GM12878 (cell line): ENCODE results near the gene C16orf74. TPM values are rescaled to one million over a fixed set of nuclear protein-coding genes. Genes with fewer than 3 reads are reported as not detected.

Source experiments
- EED ChIP-seq: sonication (generic); IDR thresholded peaks from 2 replicates; pipeline ENCODE4 v1.6.1; 2016; ENCODE audit warnings: antibody characterized with exemption, low read depth
- HCFC1 ChIP-seq: fragments of 150-350 bp; IDR thresholded peaks from 2 replicates; pipeline ENCODE4 v1.6.1; 2014; ENCODE audit warnings: low read length
- MYB ChIP-seq: fragments of 150-350 bp; IDR thresholded peaks from 2 replicates; pipeline ENCODE4 v1.6.1; 2014; ENCODE audit warnings: mild to moderate bottlenecking, low read depth, low read length, borderline replicate concordance
- PAX5 ChIP-seq: IDR thresholded peaks from 2 replicates; pipeline ENCODE4 v1.6.1; 2011; ENCODE audit warnings: low read depth, low read length, borderline replicate concordance
- PML ChIP-seq: IDR thresholded peaks from 2 replicates; pipeline ENCODE4 v1.6.1; 2012; ENCODE audit warnings: low read length, inconsistent platforms
- RAD21 ChIP-seq: IDR thresholded peaks from 2 replicates; pipeline ENCODE4 v1.6.1; 2011; ENCODE audit warnings: mild to moderate bottlenecking, low read depth, low read length, moderate library complexity; ENCODE audit not compliant: insufficient read depth
- RCOR1 ChIP-seq: conservative IDR thresholded peaks from 2 replicates; pipeline ENCODE4 v1.6.1; 2012; ENCODE audit warnings: low read depth, low read length, improper control_type of control experiment
- SIN3A ChIP-seq: IDR thresholded peaks from 2 replicates; pipeline ENCODE4 v1.6.1; 2012; ENCODE audit warnings: low read depth, low read length, improper control_type of control experiment
- SMAD5 ChIP-seq: IDR thresholded peaks from 2 replicates; pipeline ENCODE4 v1.6.1; 2016; ENCODE audit warnings: antibody characterized with exemption, low read depth
- SMC3 ChIP-seq: IDR thresholded peaks from 2 replicates; pipeline ENCODE4 v1.6.1; 2011; ENCODE audit warnings: low read length, improper control_type of control experiment, borderline replicate concordance
- TCF12 ChIP-seq: IDR thresholded peaks from 2 replicates; pipeline ENCODE4 v1.6.1; 2011; ENCODE audit warnings: low read depth, mild to moderate bottlenecking, low read length
- ZSCAN29 ChIP-seq: fragments of 450-650 bp; IDR thresholded peaks from 2 replicates; pipeline ENCODE4 v1.6.1; 2017; ENCODE audit warnings: mild to moderate bottlenecking, moderate library complexity
- polyA plus RNA-seq, 11 experiments: library from polyadenylated mRNA; depleted of rRNA in 4 of 11; unstranded in 6 of 11; stranded (reverse) in 5 of 11; fragments of >200 nt; fragmentation: Nextera tagmentation in 4 of 11; fragmentation: Illumina TruSeq in 1 of 11; extraction: Ambion mirVana in 4 of 11; extraction: Trizol in 1 of 11; gene quantifications; 1 replicate in 1 of 11; 2 replicates in 10 of 11; pipeline versions ENCODE4 v1.2.1 to v1.2.3, GENCODE V29; 2011 to 2016; ENCODE audit warnings: inconsistent platforms in 2 of 11, missing spikeins in 2 of 11, low read depth in 1 of 11
- total RNA-seq, 4 experiments: library from RNA; depleted of rRNA in 3 of 4; stranded (reverse); fragments of >200 nt in 3 of 4; fragmentation: Illumina TruSeq in 1 of 4; extraction: Trizol in 1 of 4; gene quantifications; 2 replicates each; pipeline versions ENCODE4 v1.2.1 to v1.2.3, GENCODE V29; 2013 to 2021
- TF ChIP-seq, protein P1 (sequence below): fragments of 450-650 bp; IDR thresholded peaks from 2 replicates; pipeline ENCODE4 v1.6.1; 2017; ENCODE audit warnings: mild to moderate bottlenecking

The C16orf74 gene
- total and polyA plus RNA-seq, 10 of the 15 experiments (the other 5 are each of a cell fraction or from before 2014, with no cell fraction given) = 0.23 to 20.1 (median 6.8) TPM

DNA sequence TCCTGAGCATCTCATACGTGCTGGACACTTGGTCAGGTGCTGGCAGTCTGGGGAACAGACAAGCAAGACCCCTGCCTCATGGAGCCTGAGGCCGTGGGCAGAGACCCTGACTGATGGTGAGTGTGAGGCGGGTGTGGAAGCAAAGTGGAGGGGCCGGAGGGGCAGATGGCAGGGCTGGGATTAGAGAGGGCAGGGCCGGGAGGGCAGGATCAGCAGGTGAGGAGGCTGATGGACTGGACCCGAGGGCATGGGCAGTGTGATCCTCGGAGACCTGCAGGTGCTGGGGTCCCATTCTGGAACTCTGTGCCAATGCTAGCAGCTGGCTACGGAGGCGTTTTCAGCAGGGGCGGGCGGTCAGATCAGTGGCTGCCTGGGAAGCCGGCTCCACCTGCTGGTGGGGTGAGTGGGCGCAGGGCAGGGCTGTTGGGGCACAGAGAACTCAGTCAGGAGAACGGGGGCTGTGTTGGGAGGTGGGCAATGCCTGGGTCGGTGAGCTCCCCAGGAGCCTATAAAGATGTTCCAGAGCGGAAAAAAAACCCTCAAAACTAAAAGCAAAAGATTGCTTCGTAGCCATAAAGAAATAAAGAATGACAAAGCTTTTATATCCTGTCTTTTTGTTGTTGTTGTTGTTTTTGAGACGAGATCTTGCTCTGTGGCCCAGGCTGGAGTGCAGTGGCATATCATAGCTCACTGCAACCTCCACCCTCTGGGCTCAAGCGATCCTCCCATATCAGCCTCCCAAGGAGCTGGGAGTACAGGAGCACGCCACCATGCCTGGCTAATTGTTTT is 8.9 kb upstream of the C16orf74 start (continued):
- TF ChIP-seq, protein P1, sequence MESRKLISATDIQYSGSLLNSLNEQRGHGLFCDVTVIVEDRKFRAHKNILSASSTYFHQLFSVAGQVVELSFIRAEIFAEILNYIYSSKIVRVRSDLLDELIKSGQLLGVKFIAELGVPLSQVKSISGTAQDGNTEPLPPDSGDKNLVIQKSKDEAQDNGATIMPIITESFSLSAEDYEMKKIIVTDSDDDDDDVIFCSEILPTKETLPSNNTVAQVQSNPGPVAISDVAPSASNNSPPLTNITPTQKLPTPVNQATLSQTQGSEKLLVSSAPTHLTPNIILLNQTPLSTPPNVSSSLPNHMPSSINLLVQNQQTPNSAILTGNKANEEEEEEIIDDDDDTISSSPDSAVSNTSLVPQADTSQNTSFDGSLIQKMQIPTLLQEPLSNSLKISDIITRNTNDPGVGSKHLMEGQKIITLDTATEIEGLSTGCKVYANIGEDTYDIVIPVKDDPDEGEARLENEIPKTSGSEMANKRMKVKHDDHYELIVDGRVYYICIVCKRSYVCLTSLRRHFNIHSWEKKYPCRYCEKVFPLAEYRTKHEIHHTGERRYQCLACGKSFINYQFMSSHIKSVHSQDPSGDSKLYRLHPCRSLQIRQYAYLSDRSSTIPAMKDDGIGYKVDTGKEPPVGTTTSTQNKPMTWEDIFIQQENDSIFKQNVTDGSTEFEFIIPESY = no peak
- TF ChIP-seq SMC3 = peak; percentile 78
- TF ChIP-seq SIN3A = no peak
- 0 out of 2 replicates have a peak, but pooled peaks have one; percentile 7 for TF ChIP-seq EED
- TF ChIP-seq MYB = no peak
- no peak for TF ChIP-seq ZSCAN29
- no peak for TF ChIP-seq HCFC1
- no peak for TF ChIP-seq RCOR1
- 0 out of 2 replicates have a peak, but pooled peaks have one; percentile 32 for TF ChIP-seq TCF12
- TF ChIP-seq PML = no peak
- TF ChIP-seq PAX5 = no peak
- TF ChIP-seq RAD21 = peak; percentile 78
- no peak for TF ChIP-seq SMAD5
